ENCODE data around the gene RILPL1.
"Not testable (repeated sequence)": the region's sequence is repeated elsewhere in the genome, so short reads cannot be mapped to it uniquely, and the experiment has no call there.

The RILPL1 gene

GRCh38 chr12:123463174-123463573, 70.3 kb downstream of the RILPL1 start:
- not testable (repeated sequence) for DNase-seq (ENCODE audit: low spot score)

GRCh38 chr12:123457980-123458779, 75.3 kb downstream of the RILPL1 start, which contains the start of gene SNRNP35:
SNRNP35 (plus strand) TSS chr12:123458139; CDS start chr12:123465541, 7,402 bp downstream.
- peak; percentile 90 for DNase-seq (ENCODE audit: low spot score)

DNA sequence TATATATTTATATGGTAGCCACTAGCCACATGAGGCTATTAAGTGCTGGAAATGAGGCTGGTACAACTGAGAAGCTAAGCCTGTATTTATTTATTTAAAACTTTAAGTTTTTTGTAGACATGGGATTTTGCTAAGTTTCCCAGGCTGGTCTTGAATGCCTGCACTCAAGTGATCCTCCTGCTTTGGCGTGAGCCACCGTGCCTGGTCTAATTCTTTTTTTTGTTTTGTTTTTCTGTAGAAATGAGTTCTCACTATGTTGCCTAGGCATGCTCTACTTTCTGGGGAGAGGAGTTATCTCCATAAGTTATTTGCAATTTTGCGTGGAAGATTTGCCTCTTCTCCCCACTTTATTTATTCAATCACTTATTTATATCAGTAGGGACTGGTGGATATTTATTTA, 80.4 kb downstream of the RILPL1 start:
- no peak for DNase-seq (ENCODE audit: low spot score)

DNA sequence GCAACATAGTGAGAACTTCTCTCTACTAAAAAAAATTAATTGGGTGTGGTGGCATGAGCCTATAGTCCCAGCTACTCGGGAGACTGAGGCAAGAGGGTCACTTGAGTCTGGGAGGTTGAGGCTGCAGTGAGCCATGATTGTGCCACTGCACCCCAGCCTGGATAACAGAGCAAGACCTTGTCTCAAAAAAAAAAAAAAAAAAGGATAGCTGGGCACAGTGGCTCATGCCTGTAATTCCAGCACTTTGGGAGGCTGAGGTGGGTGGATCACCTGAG, 81.3 kb downstream of the RILPL1 start:
- not testable (repeated sequence) for DNase-seq (ENCODE audit: low spot score)

- no peak for DNase-seq (ENCODE audit: low spot score)
Measured at GRCh38 chr12:123450636-123451035, 82.9 kb downstream of the RILPL1 start.

DNA sequence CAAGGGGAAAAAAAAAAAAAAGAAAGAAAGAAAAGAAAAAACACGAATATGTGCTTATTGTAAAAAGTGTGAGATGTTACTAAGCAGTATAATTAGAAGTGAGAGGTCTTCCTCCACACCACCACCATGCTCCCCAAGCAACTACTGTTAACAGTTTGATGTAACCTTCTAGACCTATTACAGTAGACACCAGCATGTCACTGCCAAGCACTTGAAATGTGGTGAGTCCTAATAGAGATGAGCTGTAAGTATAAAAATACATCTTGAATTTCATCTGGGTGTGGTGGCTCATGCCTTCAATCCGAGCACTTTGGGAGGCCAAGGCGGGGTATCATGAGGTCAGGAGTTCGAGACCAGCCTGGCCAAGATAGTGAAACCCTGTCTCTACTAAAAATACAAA, 83.7 kb downstream of the RILPL1 start:
- DNase-seq (ENCODE audit: low spot score): no peak

DNA sequence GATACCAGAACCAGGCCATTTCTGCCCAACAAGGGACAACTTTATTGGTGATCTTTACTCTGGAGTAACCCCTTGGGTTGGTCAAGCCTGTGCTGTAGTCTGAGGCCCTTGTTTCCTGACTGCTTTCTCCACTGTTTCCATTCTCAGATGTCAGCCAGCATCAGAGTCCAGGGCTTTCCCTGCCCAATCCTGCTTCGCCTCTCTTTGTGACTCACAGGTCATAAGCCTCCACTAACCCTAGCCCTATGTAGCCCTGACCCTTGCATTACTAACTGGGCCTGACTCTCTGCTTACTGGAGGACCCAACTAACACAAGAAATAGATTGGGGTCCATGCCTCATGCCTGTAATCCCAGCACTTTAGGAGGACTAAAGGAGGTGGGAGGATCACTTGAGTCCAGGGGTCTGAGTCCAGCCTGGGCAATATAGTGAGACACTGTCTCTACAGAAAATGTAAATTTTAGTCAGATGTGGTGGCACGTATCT, 84.2 kb downstream of the RILPL1 start:
- no peak for DNase-seq (ENCODE audit: low spot score)

DNA sequence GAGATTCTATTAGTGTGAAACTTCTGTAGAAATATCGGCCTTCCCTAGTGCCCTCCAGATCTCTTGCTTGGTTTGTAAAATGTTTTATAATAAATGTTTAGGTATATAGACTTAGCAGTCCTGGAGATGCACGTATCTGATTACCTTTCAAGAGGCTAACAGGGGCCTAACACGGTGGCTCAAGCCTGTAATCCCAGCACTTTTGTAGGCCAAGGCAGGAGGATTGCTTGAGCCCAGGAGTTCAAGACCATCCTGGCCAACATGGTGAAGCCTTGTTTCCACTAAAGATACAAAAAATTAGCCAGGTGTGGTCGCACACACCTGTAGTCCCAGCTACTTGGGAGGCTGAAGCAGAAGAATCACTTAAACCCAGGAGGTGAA, 87.2 kb downstream of the RILPL1 start:
- no peak for DNase-seq (ENCODE audit: low spot score)

DNA sequence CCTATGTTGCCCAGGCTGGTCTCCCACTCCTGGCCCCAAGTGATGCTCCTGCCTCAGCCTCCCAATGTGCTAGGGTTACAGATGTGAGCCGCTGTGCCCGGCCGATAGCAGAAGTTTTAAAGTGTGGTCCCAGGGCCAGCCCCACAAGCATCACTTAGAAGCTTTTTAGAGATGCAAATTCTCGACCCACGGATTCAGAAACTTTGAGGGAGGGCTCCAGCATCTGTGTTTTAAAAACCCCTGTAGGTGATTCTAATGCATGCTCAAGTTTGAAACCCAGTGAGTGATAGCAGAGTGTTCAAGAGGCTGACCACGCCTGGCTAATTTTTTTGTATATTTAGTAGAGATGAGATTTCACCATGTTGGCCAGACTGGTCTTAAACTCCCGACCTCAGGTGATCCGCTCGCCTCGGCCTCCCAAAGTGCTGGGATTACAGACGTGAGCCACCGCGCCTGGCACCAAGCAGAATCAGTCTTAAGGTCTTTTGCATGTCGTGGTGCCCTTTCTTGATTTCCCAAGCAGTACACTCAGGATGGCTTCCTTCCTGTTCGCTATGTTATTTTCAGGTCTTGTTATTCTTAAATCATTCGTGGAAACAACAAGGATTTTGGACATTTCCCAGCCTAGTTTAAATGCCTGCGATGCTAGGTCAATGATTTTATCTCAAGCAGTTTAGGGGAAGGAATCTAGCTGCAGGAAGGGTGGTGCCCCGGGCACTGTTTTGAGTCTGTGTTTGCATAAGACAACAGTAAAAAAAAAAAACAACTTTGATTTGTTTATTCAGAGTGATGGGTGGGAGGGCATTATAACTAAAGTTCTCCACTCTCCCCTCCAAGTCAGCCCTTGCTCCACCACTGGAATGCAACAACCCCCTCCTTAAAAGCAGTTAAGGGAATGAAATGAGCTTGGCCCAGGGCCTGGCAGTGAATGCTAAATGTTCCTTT, 87.9 kb downstream of the RILPL1 start:
- no peak for DNase-seq (ENCODE audit: low spot score)

- DNase-seq (ENCODE audit: low spot score): no peak
Measured at GRCh38 chr12:123444092-123445026, 89.2 kb downstream of the RILPL1 start.

GRCh38 chr12:123442774-123443173, 90.7 kb downstream of the RILPL1 start:
- DNase-seq (ENCODE audit: low spot score): no peak

DNA sequence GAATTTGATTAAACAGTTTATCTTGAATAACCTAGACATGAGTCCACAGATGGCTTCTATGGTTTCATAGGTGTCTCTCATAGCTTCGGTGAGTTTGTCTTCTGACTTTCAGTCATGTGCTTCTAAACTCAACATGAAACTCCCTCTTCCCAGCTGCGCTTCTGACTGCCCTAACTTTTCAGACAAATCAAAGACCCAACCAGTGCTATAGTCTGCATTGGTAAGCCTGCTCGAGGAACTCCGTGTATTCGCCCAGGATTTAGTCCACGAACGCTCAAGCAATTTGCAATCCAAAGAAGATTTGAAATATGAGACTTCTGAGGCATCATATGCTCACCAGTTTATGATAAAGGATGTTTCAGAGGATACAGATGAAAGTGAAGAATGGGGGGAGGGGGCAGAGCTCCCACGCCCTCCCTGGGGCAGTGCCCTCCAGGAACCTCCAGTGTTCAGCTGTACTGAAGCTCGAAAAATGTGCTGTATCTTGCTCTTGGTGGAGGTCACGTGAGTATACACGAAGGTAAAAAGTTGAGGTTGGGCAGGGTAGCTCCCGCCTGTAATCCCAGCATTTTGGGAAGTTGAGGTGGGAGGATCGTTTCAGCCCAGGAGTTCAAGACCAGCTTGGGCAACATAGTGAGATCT, 91.9 kb downstream of the RILPL1 start:
- DNase-seq (ENCODE audit: low spot score): no peak

DNA sequence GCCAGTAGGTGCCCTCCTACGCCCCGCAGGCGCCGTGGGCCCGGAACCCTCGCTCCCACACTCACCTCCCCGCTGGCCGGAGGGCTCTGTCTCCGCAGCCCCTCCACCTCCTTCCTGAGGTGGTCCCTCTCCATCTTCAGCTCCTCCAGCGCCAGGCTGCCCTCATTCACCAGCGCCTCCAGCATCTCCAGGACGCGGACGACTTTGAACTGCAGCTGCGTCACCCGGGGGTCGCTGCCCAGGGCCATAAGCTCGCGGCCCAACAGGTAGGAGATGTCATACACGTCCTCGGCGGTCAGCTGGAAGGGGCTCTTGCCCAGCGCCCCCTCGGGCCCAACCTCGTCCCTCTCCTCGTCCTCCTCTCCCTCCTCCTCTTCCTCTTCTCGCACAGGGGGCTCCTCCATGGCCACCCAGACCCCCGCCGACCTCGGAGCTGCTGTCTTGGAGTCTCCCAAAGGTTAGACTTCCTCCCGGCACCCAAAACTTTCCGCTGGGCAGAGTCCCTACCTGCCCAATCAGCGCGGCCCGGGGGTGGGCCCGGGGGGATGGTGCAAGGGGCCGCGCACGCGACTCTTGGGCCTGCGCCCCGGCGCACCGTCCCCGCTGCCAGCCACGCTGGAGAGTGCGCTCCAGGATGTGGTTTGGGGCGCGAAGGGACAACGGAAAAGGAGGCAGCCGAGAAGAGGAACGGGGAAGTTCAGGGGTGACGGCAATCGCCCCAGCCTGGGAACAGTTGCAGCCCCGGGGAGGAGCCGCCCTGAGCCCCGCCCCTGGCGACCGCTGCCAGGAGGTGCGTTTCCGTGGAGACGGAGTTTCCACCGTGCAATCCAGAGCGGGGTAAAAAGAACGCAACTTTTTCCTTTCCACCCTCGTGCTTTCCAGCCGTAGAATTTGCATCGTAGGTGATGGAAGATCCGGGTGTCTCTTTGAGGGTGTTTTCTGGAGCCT, 97.2 kb downstream of the RILPL1 start, which contains the start of gene RILPL2:
TSS of gene RILPL2 (minus strand) at position 668 of the 948 bp plus-strand sequence. CDS start at position 404, 264 bp downstream.
- DNase-seq (ENCODE audit: low spot score): peak; percentile 77

GRCh38 chr12:123435636-123436016, 97.9 kb downstream of the RILPL1 start:
- DNase-seq (ENCODE audit: low spot score): no peak

GRCh38 chr12:123433615-123434014, 99.9 kb downstream of the RILPL1 start:
- no peak for DNase-seq (ENCODE audit: low spot score)

- DNase-seq (ENCODE audit: low spot score): not testable (repeated sequence)
Measured at GRCh38 chr12:123431951-123432817, 101.3 kb downstream of the RILPL1 start.

DNA sequence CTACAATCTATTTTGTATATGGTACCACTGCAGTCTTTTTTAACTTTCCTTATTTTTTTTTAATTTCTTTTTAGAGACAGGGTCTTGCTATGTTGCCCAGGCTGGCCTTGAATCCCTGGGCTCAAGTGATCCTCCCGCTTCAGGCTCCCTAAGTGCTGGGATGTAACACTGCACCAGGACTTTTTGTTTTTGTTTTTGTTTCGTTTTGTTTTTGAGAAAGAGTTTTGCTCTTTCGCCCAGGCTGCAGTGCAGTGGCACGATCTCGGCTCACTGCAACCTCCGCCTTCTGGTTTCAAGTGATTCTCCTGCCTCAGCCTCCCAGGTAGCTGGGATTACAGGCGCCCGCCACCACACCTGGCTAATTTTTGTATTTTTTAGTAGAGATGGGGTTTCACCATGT, 104.4 kb downstream of the RILPL1 start:
- not testable (repeated sequence) for DNase-seq (ENCODE audit: low spot score)

GRCh38 chr12:123428591-123428990, 104.9 kb downstream of the RILPL1 start:
- no peak for DNase-seq (ENCODE audit: low spot score)
